ENCODE results near the gene NAB1. TPM values are rescaled to one million over a fixed set of nuclear protein-coding genes. Genes with fewer than 3 reads are reported as not detected.

The NAB1 gene
- polyA plus RNA-seq, 1 donor from 2014 or later = 49.8 TPM

DNA sequence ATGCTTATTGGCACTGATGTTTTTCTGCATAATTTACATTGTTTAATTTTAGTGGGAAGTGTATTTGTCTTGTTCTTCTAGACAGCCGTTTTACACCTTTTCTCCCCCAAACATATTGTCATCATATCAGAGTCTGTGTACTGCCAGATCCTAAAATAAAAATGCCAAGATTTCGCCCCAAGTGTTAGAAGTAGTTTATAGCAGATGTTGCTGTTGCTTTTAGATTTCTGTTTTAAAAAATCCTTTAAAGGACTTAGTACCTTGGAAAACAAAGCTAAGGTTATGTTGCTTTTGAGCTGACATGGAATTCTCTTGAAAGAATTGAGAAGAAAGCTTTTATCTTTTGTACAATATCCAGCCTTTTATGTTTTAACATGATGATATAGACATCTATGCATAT lies 36.0 kb downstream of the NAB1 start:
- Histone ChIP-seq H3K9me3 (ENCODE audit: low read length) (no peaks in the 10 kb centered on the region), H3K9me2 (ENCODE audit: insufficient read depth, low read length) (no peaks in the 10 kb centered on the region), H3K79me2 (replicated peaks; ENCODE audit: insufficient read depth, low read length) (no peaks in the 10 kb centered on the region), H3K4me2 (ENCODE audit: low read length) (no peak overlapping the region), H4K20me1 (ENCODE audit: insufficient read depth) (no peaks in the 10 kb centered on the region), H3F3A (ENCODE audit: insufficient read depth, low read length, poor library complexity, severe bottlenecking) (no peaks in the 10 kb centered on the region), H3K27ac (ENCODE audit: low read length) (no peak overlapping the region), H3K36me3 (ENCODE audit: insufficient read depth, low read length) (no peaks in the 10 kb centered on the region), H3K4me3 (ENCODE audit: low read length) (no peak overlapping the region), H3K27me3 (ENCODE audit: insufficient read depth, low read depth, low read length) (no peaks in the 10 kb centered on the region), H2AFZ (ENCODE audit: low read depth, low read length) (no peak overlapping the region), H3K9ac (ENCODE audit: low read length) (no peak overlapping the region)
- TF ChIP-seq, protein P1, sequence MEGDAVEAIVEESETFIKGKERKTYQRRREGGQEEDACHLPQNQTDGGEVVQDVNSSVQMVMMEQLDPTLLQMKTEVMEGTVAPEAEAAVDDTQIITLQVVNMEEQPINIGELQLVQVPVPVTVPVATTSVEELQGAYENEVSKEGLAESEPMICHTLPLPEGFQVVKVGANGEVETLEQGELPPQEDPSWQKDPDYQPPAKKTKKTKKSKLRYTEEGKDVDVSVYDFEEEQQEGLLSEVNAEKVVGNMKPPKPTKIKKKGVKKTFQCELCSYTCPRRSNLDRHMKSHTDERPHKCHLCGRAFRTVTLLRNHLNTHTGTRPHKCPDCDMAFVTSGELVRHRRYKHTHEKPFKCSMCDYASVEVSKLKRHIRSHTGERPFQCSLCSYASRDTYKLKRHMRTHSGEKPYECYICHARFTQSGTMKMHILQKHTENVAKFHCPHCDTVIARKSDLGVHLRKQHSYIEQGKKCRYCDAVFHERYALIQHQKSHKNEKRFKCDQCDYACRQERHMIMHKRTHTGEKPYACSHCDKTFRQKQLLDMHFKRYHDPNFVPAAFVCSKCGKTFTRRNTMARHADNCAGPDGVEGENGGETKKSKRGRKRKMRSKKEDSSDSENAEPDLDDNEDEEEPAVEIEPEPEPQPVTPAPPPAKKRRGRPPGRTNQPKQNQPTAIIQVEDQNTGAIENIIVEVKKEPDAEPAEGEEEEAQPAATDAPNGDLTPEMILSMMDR (IDR thresholded peaks at IDR 0.05; ENCODE audit: poor library complexity, severe bottlenecking) = no peak
- TF ChIP-seq EP300 (conservative IDR thresholded peaks at IDR 0.05; ENCODE audit: poor library complexity, severe bottlenecking) = no peak

DNA sequence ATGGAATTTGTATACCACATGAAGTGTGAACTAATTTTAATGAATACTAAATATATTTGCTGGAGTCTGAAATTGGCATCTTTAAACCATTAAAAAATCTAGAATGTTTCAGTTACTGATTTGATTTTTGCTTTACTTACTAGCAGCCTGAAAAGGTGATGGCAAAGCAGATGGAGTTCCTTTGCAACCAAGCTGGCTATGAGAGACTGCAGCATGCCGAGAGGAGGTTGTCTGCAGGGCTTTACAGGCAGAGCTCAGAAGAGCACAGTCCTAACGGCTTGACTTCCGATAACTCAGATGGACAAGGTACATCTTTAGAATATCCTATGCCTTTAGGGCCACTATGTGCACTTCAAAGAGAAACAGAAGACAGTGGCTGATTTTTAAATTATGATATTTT lies 36.5 kb downstream of the NAB1 start:
- H3F3A ChIP-seq (ENCODE audit: insufficient read depth, low read length, poor library complexity, severe bottlenecking) = no peaks in the 10 kb centered on the region
- H3K79me2 ChIP-seq (replicated peaks; ENCODE audit: insufficient read depth, low read length) = no peaks in the 10 kb centered on the region
- no peaks in the 10 kb centered on the region for H3K36me3 ChIP-seq (ENCODE audit: insufficient read depth, low read length)
- no peak overlapping the region for H3K4me2 ChIP-seq (ENCODE audit: low read length)
- no peak overlapping the region for H3K9ac ChIP-seq (ENCODE audit: low read length)
- no peaks in the 10 kb centered on the region for H4K20me1 ChIP-seq (ENCODE audit: insufficient read depth)
- H3K4me3 ChIP-seq (ENCODE audit: low read length) = no peak overlapping the region
- H3K9me3 ChIP-seq (ENCODE audit: low read length) = no peaks in the 10 kb centered on the region
- H3K27ac ChIP-seq (ENCODE audit: low read length) = no peak overlapping the region
- no peaks in the 10 kb centered on the region for H3K27me3 ChIP-seq (ENCODE audit: insufficient read depth, low read depth, low read length)
- H3K9me2 ChIP-seq (ENCODE audit: insufficient read depth, low read length) = no peaks in the 10 kb centered on the region
- TF ChIP-seq RAD21 (conservative IDR thresholded peaks at IDR 0.05) = no peak
- TF ChIP-seq, protein P1 (IDR thresholded peaks at IDR 0.05; ENCODE audit: poor library complexity, severe bottlenecking) = no peak
- TF ChIP-seq TAF1 (IDR thresholded peaks at IDR 0.05; ENCODE audit: low read depth) = no peak
- no peak for TF ChIP-seq SMC3 (conservative IDR thresholded peaks at IDR 0.05; ENCODE audit: poor library complexity)
- TF ChIP-seq, protein P2, sequence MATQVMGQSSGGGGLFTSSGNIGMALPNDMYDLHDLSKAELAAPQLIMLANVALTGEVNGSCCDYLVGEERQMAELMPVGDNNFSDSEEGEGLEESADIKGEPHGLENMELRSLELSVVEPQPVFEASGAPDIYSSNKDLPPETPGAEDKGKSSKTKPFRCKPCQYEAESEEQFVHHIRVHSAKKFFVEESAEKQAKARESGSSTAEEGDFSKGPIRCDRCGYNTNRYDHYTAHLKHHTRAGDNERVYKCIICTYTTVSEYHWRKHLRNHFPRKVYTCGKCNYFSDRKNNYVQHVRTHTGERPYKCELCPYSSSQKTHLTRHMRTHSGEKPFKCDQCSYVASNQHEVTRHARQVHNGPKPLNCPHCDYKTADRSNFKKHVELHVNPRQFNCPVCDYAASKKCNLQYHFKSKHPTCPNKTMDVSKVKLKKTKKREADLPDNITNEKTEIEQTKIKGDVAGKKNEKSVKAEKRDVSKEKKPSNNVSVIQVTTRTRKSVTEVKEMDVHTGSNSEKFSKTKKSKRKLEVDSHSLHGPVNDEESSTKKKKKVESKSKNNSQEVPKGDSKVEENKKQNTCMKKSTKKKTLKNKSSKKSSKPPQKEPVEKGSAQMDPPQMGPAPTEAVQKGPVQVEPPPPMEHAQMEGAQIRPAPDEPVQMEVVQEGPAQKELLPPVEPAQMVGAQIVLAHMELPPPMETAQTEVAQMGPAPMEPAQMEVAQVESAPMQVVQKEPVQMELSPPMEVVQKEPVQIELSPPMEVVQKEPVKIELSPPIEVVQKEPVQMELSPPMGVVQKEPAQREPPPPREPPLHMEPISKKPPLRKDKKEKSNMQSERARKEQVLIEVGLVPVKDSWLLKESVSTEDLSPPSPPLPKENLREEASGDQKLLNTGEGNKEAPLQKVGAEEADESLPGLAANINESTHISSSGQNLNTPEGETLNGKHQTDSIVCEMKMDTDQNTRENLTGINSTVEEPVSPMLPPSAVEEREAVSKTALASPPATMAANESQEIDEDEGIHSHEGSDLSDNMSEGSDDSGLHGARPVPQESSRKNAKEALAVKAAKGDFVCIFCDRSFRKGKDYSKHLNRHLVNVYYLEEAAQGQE (IDR thresholded peaks at IDR 0.05; ENCODE audit: borderline replicate concordance) = no peak
- no peak for TF ChIP-seq EZH2 (IDR thresholded peaks at IDR 0.05; ENCODE audit: borderline replicate concordance, insufficient read depth, low read length, poor library complexity, severe bottlenecking)
- no peak for TF ChIP-seq POLR2AphosphoS5 (IDR thresholded peaks at IDR 0.05)
- TF ChIP-seq EP300 (conservative IDR thresholded peaks at IDR 0.05; ENCODE audit: poor library complexity, severe bottlenecking) = no peak
- no peak for TF ChIP-seq MXI1 (conservative IDR thresholded peaks at IDR 0.05; ENCODE audit: poor library complexity, severe bottlenecking)
- no peak overlapping the region for H2AFZ ChIP-seq (ENCODE audit: low read depth, low read length)
